GM12873 (cell line): ENCODE data around the gene ELOF1.

Source experiments
- CTCF ChIP-seq: IDR thresholded peaks from 2 replicates; pipeline ENCODE4 v1.5.1; 2012; ENCODE audit warnings: low read depth, mild to moderate bottlenecking, moderate library complexity, low read length, control low read depth; ENCODE audit not compliant: insufficient read depth; ENCODE audit errors: missing control alignments

ELOF1 gene

GRCh38 chr19:11534948-11535347 lies 24.1 kb downstream of the ELOF1 start:
- TF ChIP-seq CTCF: no peak

GRCh38 chr19:11534538-11534937 lies 24.5 kb downstream of the ELOF1 start:
- no peak for TF ChIP-seq CTCF

- peak; percentile 25 for TF ChIP-seq CTCF
These were observed 28.6 kb downstream of the ELOF1 start for GRCh38 chr19:11530432-11530831.

GRCh38 chr19:11528551-11529341 lies 30.3 kb downstream of the ELOF1 start, which contains the start of gene ECSIT:
Gene ECSIT, minus strand, starts transcription at chr19:11529134. Its CDS starts 9,964 bp downstream, at chr19:11519170.
- no peak for TF ChIP-seq CTCF

- no peak for TF ChIP-seq CTCF
These were observed 39.9 kb downstream of the ELOF1 start for GRCh38 chr19:11519138-11519537.

GRCh38 chr19:11513946-11514345 lies 45.1 kb downstream of the ELOF1 start:
- no peak for TF ChIP-seq CTCF

GRCh38 chr19:11510444-11510843 lies 48.6 kb downstream of the ELOF1 start:
- TF ChIP-seq CTCF: no peak
